H1 (cell line): Measurements from ENCODE around the gene KNCN.

Experiments used
- EZH2 ChIP-seq: fragments of 200-600 bp; sonication (generic); IDR thresholded peaks from 2 replicates; pipeline ENCODE4 v1.7.1; 2012; ENCODE audit warnings: low read depth, mild to moderate bottlenecking, moderate library complexity, low read length, inconsistent platforms; ENCODE audit not compliant: severe bottlenecking
- JUN ChIP-seq: IDR thresholded peaks from 2 replicates; pipeline ENCODE4 v1.6.1; 2011; ENCODE audit warnings: low read depth, mild to moderate bottlenecking, improper control_type of control experiment, low read length
- POLR2A ChIP-seq, 2 experiments: IDR thresholded peaks; 1 replicate in 1 of 2; 2 replicates in 1 of 2; pipeline ENCODE4 v1.6.1; 2011; ENCODE audit warnings: low read depth in 2 of 2, low read length in 2 of 2, mild to moderate bottlenecking in 2 of 2; ENCODE audit errors: control extremely low read depth in 1 of 2
- TAF1 ChIP-seq: IDR thresholded peaks from 2 replicates; pipeline ENCODE4 v1.6.1; 2011; ENCODE audit warnings: mild to moderate bottlenecking, low read depth, low read length
- TF ChIP-seq, protein P1 (sequence below), 3 experiments: IDR thresholded peaks; 1 replicate in 2 of 3; 2 replicates in 1 of 3; pipeline versions ENCODE4 v1.5.1 to v1.6.1; 2011; ENCODE audit warnings: low read length in 3 of 3, mild to moderate bottlenecking in 3 of 3, inconsistent platforms in 2 of 3, low read depth in 1 of 3, moderate library complexity in 1 of 3; ENCODE audit not compliant: insufficient read depth in 1 of 3; ENCODE audit errors: control extremely low read depth in 1 of 3

DNA sequence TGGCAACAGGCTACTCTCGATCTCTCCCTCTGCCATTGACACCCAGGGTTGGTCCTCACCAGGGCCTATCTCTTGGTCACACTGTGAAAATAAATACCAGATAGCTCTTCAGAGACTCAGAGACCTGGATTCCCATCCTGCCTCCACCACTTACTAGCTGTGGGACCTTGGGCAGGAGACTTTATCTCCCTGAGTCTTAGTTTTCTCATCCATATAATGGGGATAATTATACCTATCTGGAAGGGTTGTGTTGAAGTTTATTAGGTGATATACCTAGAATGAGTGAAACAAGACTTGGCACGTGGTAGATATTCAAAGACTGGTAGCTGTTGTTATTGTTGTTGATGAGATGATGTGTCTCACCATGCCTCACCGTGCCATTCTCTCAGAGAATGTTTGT, 54.4 kb downstream of the KNCN start:
- TF ChIP-seq, protein P1, sequence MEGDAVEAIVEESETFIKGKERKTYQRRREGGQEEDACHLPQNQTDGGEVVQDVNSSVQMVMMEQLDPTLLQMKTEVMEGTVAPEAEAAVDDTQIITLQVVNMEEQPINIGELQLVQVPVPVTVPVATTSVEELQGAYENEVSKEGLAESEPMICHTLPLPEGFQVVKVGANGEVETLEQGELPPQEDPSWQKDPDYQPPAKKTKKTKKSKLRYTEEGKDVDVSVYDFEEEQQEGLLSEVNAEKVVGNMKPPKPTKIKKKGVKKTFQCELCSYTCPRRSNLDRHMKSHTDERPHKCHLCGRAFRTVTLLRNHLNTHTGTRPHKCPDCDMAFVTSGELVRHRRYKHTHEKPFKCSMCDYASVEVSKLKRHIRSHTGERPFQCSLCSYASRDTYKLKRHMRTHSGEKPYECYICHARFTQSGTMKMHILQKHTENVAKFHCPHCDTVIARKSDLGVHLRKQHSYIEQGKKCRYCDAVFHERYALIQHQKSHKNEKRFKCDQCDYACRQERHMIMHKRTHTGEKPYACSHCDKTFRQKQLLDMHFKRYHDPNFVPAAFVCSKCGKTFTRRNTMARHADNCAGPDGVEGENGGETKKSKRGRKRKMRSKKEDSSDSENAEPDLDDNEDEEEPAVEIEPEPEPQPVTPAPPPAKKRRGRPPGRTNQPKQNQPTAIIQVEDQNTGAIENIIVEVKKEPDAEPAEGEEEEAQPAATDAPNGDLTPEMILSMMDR (IDR thresholded peaks at IDR 0.05; ENCODE audit: control extremely low read depth in 1 of 3, insufficient read depth in 1 of 3, low read depth in 1 of 3, low read length in 3 of 3) = no peak
- TF ChIP-seq POLR2A (IDR thresholded peaks at IDR 0.05; ENCODE audit: control extremely low read depth in 1 of 2, low read depth in 2 of 2, low read length in 2 of 2) (no peak), TAF1 (no peak), EZH2 (no peak), JUN (no peak)
